ENCODE measurements around the gene VEZT. TPM values are rescaled to one million over a fixed set of nuclear protein-coding genes. Genes with fewer than 3 reads are reported as not detected.

The VEZT gene, protein sequence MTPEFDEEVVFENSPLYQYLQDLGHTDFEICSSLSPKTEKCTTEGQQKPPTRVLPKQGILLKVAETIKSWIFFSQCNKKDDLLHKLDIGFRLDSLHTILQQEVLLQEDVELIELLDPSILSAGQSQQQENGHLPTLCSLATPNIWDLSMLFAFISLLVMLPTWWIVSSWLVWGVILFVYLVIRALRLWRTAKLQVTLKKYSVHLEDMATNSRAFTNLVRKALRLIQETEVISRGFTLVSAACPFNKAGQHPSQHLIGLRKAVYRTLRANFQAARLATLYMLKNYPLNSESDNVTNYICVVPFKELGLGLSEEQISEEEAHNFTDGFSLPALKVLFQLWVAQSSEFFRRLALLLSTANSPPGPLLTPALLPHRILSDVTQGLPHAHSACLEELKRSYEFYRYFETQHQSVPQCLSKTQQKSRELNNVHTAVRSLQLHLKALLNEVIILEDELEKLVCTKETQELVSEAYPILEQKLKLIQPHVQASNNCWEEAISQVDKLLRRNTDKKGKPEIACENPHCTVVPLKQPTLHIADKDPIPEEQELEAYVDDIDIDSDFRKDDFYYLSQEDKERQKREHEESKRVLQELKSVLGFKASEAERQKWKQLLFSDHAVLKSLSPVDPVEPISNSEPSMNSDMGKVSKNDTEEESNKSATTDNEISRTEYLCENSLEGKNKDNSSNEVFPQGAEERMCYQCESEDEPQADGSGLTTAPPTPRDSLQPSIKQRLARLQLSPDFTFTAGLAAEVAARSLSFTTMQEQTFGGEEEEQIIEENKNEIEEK
- 45.3 TPM for polyA plus RNA-seq (2013, experiment 1 of 2)
- polyA plus RNA-seq (2013, experiment 2 of 2): 45.4 TPM

DNA sequence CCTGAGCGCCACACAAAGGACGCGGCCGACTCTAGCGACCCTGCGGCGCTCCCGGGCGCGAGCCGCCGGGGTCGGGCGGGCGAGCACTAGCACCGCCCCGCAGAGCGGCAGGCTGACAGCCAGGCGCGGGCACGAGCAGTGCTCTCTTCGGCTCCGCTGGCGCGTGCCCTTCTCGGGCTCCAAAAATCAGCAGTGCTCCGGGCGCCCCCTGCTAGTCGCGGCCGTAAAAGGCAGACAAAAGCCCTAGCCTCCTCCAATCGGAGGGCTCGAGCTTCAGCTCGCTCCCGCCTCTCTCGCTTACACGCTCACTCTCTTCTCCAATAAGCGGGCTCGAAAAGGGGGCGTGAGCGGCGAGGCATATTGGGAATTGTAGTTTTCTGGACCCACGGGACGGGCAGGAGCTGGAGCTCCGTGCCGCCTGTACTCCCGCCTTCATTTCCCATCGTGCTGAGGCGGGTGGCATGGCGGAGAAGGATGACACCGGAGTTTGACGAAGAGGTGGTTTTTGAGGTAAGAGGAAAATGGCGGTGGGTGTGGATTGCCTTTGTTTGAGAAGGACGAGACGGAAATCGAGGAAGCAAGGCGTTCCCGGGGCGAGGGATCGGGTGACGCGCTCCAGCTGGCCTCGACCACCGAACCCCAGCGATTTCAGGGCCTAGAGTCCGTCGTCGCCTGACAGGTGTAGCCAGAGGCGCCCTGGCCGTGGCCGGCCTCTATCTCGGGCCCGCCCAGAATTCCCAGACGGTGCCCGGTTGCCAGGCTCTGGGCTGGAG, at the start of gene VEZT, which contains the start of gene FGD6:
Gene VEZT (plus strand): TSS at position 431 of the 773 bp plus-strand sequence. CDS start 44 bp downstream, at position 475.
Gene FGD6 (minus strand): TSS at position 91 of the 773 bp plus-strand sequence. CDS start 227 bp downstream, outside the sequence.
- Histone ChIP-seq H3K4me2 (ENCODE audit: low read length) (peak within 1 kb of the TSS; percentile 45), H3K4ac (ENCODE audit: low read depth, low read length) (peak within 1 kb of the TSS; percentile 62), H3K27ac (ENCODE audit: low read depth, low read length) (peak within 1 kb of the TSS; percentile 97), H2BK15ac (replicated peaks; ENCODE audit: low read depth) (no peak within 1 kb of the TSS), H2AK5ac (ENCODE audit: low read length) (no peak within 1 kb of the TSS), H3K27me3 (ENCODE audit: insufficient read depth, low read length, poor library complexity) (no peaks in the 10 kb centered on the region), H3K56ac (ENCODE audit: low read length) (peak within 1 kb of the TSS; percentile 97), H3K23ac (ENCODE audit: low read length) (peak within 1 kb of the TSS; percentile 74), H2BK5ac (ENCODE audit: low read length) (peak within 1 kb of the TSS; percentile 81), H3K9ac (ENCODE audit: low read length) (peak within 1 kb of the TSS; percentile 91), H3K79me1 (ENCODE audit: low read length) (no peaks in the 10 kb centered on the region), H3K79me2 (ENCODE audit: control insufficient read depth, insufficient read depth, low read length) (peaks cover 58% of the 10 kb centered on the region), H3K18ac (ENCODE audit: low read length) (peak within 1 kb of the TSS; percentile 91), H4K5ac (ENCODE audit: low read length) (no peak within 1 kb of the TSS), H3K36me3 (ENCODE audit: control insufficient read depth, insufficient read depth, low read length) (no peaks in the 10 kb centered on the region), H3K4me3 (ENCODE audit: low read length) (peak within 1 kb of the TSS; percentile 87), H2BK120ac (ENCODE audit: low read depth, low read length) (peak within 1 kb of the TSS; percentile 56), H3K4me1 (ENCODE audit: control insufficient read depth, low read depth, low read length) (no peaks in the 10 kb centered on the region), H4K8ac (ENCODE audit: low read depth, low read length) (peak within 1 kb of the TSS; percentile 94)
- DNase-seq: peak; percentile 100
- no CpG with 5 or more reads among the region's 75 CpGs for WGBS (ENCODE audit: extremely low coverage, insufficient coverage, low lambda C conversion rate)

DNA sequence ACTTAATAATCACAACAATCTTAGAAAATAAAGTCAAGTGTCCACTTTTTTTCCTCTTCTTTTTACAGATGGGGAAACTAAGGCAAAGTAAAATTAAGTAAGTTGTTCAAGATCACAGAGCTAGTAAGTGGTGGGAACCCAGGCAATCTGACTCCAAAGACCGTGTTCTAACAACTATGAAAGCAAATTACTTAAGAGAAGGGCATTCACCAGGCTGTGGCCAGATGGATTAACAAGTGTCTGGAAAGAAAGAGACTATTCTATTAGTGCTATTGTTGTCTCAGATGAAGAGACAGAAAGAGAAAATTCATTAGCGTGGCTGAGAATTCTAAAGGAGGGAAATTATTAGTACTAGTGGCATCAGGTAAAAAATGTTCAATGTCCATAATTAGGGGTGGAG, 48.9 kb upstream of the VEZT start:
- no peak overlapping the region for H2AK5ac ChIP-seq (ENCODE audit: low read length)

DNA sequence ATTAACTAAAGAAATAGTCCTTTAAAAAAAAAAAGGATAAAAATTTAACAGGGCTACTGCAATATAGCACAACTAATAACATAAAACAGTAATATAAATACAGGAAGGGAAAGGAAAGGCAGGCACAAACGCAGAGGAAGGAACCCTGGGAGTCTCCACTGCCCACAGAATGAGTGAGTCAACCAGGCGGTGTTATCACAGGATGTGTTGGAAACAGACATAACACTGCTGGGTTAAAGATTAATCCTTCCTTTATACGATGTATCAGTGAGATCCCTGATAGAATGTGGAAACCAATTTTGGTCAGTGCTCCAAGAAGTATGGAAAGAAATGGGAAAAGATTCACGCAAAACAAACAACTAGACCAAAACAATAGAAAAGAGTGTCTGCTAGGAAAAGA, 48.2 kb upstream of the VEZT start:
- Histone ChIP-seq H3K23ac (ENCODE audit: low read length) (no peak overlapping the region), H3K36me3 (ENCODE audit: control insufficient read depth, insufficient read depth, low read length) (no peaks in the 10 kb centered on the region), H3K4me2 (ENCODE audit: low read length) (no peak overlapping the region), H3K79me1 (ENCODE audit: low read length) (no peaks in the 10 kb centered on the region), H2BK5ac (ENCODE audit: low read length) (no peak overlapping the region), H3K9ac (ENCODE audit: low read length) (no peak overlapping the region), H2BK120ac (ENCODE audit: low read depth, low read length) (no peak overlapping the region), H3K27ac (ENCODE audit: low read depth, low read length) (peak overlapping the region; percentile 12), H2AK5ac (ENCODE audit: low read length) (no peak overlapping the region), H2BK15ac (replicated peaks; ENCODE audit: low read depth) (no peak overlapping the region), H4K5ac (ENCODE audit: low read length) (no peak overlapping the region), H4K8ac (ENCODE audit: low read depth, low read length) (no peak overlapping the region), H3K27me3 (ENCODE audit: insufficient read depth, low read length, poor library complexity) (no peaks in the 10 kb centered on the region), H3K4me3 (ENCODE audit: low read length) (no peak overlapping the region), H3K79me2 (ENCODE audit: control insufficient read depth, insufficient read depth, low read length) (no peaks in the 10 kb centered on the region), H3K4me1 (ENCODE audit: control insufficient read depth, low read depth, low read length) (no peaks in the 10 kb centered on the region), H3K4ac (ENCODE audit: low read depth, low read length) (no peak overlapping the region), H3K18ac (ENCODE audit: low read length) (no peak overlapping the region), H3K56ac (ENCODE audit: low read length) (no peak overlapping the region)
- no CpG with 5 or more reads among the region's 4 CpGs for WGBS (ENCODE audit: extremely low coverage, insufficient coverage, low lambda C conversion rate)
- peak; percentile 54 for DNase-seq

More for the DNA sequence above, 48.9 kb upstream of the VEZT start:
- Histone ChIP-seq H3K27me3 (ENCODE audit: insufficient read depth, low read length, poor library complexity) (no peaks in the 10 kb centered on the region), H3K4me1 (ENCODE audit: control insufficient read depth, low read depth, low read length) (no peaks in the 10 kb centered on the region), H4K8ac (ENCODE audit: low read depth, low read length) (no peak overlapping the region), H3K4me3 (ENCODE audit: low read length) (no peak overlapping the region), H2BK5ac (ENCODE audit: low read length) (no peak overlapping the region), H4K5ac (ENCODE audit: low read length) (no peak overlapping the region), H3K4ac (ENCODE audit: low read depth, low read length) (no peak overlapping the region), H2BK120ac (ENCODE audit: low read depth, low read length) (no peak overlapping the region), H3K36me3 (ENCODE audit: control insufficient read depth, insufficient read depth, low read length) (no peaks in the 10 kb centered on the region), H3K4me2 (ENCODE audit: low read length) (no peak overlapping the region), H3K56ac (ENCODE audit: low read length) (no peak overlapping the region), H3K9ac (ENCODE audit: low read length) (no peak overlapping the region), H3K23ac (ENCODE audit: low read length) (no peak overlapping the region), H3K79me2 (ENCODE audit: control insufficient read depth, insufficient read depth, low read length) (no peaks in the 10 kb centered on the region), H3K79me1 (ENCODE audit: low read length) (no peaks in the 10 kb centered on the region), H2BK15ac (replicated peaks; ENCODE audit: low read depth) (no peak overlapping the region), H3K27ac (ENCODE audit: low read depth, low read length) (no peak overlapping the region), H3K18ac (ENCODE audit: low read length) (no peak overlapping the region)
- no CpG with 5 or more reads among the region's 2 CpGs for whole genome bisulfite sequencing (ENCODE audit: extremely low coverage, insufficient coverage, low lambda C conversion rate)
- DNase-seq: no peak

DNA sequence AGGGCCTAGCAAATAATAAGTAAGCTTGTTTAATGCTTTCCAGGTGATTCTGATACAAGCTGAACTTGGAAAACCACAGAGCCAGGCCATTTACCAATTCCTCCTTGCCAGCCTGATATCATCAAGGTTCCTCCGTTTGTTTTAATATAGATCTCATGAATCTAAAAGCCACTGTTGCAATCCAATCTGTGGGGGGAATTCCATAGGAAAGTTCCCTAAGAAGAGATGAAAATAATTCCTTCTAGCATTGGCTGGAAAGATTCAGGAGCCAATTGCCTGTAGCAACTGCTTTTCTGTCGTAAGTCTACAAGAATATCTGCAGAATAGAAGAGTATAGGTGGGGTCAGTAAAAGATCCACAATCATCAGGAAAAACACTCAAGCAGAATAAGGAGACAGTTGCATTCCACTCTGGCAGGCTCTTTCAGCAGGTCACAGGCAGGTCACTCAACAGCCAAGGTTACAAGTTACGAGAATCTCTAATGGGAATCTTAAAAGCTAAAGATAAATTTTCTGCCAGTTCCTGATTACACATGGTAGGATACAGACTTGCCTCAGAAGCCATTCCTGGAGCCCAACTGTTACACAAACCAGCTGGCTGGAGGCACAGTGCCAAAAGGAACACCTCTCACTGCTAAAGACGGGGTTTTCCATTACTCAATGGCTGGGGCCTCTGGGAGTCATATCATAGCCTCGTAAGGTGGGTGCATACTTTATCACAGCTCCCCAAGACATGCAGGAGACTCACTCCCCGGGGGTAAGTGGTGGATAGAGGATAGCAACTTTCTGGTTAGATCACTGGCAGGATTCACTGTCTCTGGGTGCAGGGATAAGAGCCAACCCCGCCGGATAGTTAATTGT, 44.0 kb upstream of the VEZT start:
- Histone ChIP-seq H3K4me1 (ENCODE audit: control insufficient read depth, low read depth, low read length) (no peaks in the 10 kb centered on the region), H2BK120ac (ENCODE audit: low read depth, low read length) (no peak overlapping the region), H2BK5ac (ENCODE audit: low read length) (no peak overlapping the region), H4K5ac (ENCODE audit: low read length) (no peak overlapping the region), H3K79me1 (ENCODE audit: low read length) (peaks cover 6% of the 10 kb centered on the region), H3K79me2 (ENCODE audit: control insufficient read depth, insufficient read depth, low read length) (no peaks in the 10 kb centered on the region), H3K9ac (ENCODE audit: low read length) (no peak overlapping the region), H4K8ac (ENCODE audit: low read depth, low read length) (peak overlapping the region; percentile 65), H3K23ac (ENCODE audit: low read length) (no peak overlapping the region), H3K4me2 (ENCODE audit: low read length) (no peak overlapping the region), H2AK5ac (ENCODE audit: low read length) (no peak overlapping the region), H3K4me3 (ENCODE audit: low read length) (no peak overlapping the region), H3K56ac (ENCODE audit: low read length) (no peak overlapping the region), H3K18ac (ENCODE audit: low read length) (no peak overlapping the region), H3K27ac (ENCODE audit: low read depth, low read length) (no peak overlapping the region), H3K27me3 (ENCODE audit: insufficient read depth, low read length, poor library complexity) (no peaks in the 10 kb centered on the region), H3K36me3 (ENCODE audit: control insufficient read depth, insufficient read depth, low read length) (no peaks in the 10 kb centered on the region), H3K4ac (ENCODE audit: low read depth, low read length) (no peak overlapping the region), H2BK15ac (replicated peaks; ENCODE audit: low read depth) (no peak overlapping the region)
- DNase-seq: peak; percentile 33
- WGBS (ENCODE audit: extremely low coverage, insufficient coverage, low lambda C conversion rate): no CpG with 5 or more reads among the region's 8 CpGs
